DOHH2 (cell line): ENCODE measurements around the gene RASA3.
A peak's percentile ranks its signal among the peaks of the same experiment; 100 is the strongest.

ENCODE experiments used
- H3F3A ChIP-seq: fragments of 200-600 bp; sonication (generic), shearing (Covaris generic); 2 replicates; pipeline ENCODE4 v1.6.0; 2016; ENCODE audit warnings: antibody characterized with exemption, mild to moderate bottlenecking; ENCODE audit not compliant: control insufficient read depth, insufficient read depth
- H3K27ac ChIP-seq: fragments of 200-600 bp; sonication (generic); 2 replicates; pipeline ENCODE4 v1.5.1; 2014; ENCODE audit warnings: low read depth, mild to moderate bottlenecking, low read length, moderate library complexity
- H3K27me3 ChIP-seq: fragments of 200-600 bp; sonication (generic); 2 replicates; pipeline ENCODE4 v1.6.1; 2014; ENCODE audit warnings: mild to moderate bottlenecking, low read length, mixed read lengths; ENCODE audit not compliant: control insufficient read depth
- H3K36me3 ChIP-seq: fragments of 200-600 bp; sonication (generic); 2 replicates; pipeline ENCODE4 v1.6.1; 2014; ENCODE audit warnings: mild to moderate bottlenecking, low read length, moderate library complexity, mixed read lengths; ENCODE audit not compliant: control insufficient read depth
- H3K4me1 ChIP-seq: fragments of 200-600 bp; sonication (generic); 2 replicates; pipeline ENCODE4 v1.6.1; 2014; ENCODE audit warnings: mild to moderate bottlenecking, low read length, mixed read lengths; ENCODE audit not compliant: control insufficient read depth
- H3K4me2 ChIP-seq: fragments of 200-600 bp; sonication (generic); 2 replicates; pipeline ENCODE4 v1.6.0; 2014; ENCODE audit warnings: mild to moderate bottlenecking, low read length, moderate library complexity
- H3K4me3 ChIP-seq: fragments of 200-600 bp; sonication (generic); 2 replicates; pipeline ENCODE4 v1.5.1; 2014; ENCODE audit warnings: mild to moderate bottlenecking, low read length, mixed read lengths
- H3K79me2 ChIP-seq: fragments of 200-600 bp; sonication (generic); 2 replicates; pipeline ENCODE4 v1.6.1; 2014; ENCODE audit warnings: mild to moderate bottlenecking, low read length, mixed read lengths; ENCODE audit not compliant: control insufficient read depth
- H3K9me2 ChIP-seq: fragments of 200-600 bp; sonication (generic); replicated peaks from 2 replicates; pipeline ENCODE4 v1.6.1; 2014; ENCODE audit warnings: mild to moderate bottlenecking, low read length, mixed read lengths; ENCODE audit not compliant: control insufficient read depth
- H3K9me3 ChIP-seq: fragments of 200-600 bp; sonication (generic); 2 replicates; pipeline ENCODE4 v1.6.1; 2014; ENCODE audit warnings: antibody characterized with exemption, low read length, mixed read lengths; ENCODE audit not compliant: control insufficient read depth, insufficient read depth
- H4K20me1 ChIP-seq: fragments of 200-600 bp; sonication (generic); 2 replicates; pipeline ENCODE4 v1.6.0; 2014; ENCODE audit warnings: low read depth, mild to moderate bottlenecking, antibody characterized with exemption, low read length, moderate library complexity; ENCODE audit not compliant: control insufficient read depth, insufficient read depth
- EZH2phosphoT487 ChIP-seq: fragments of 200-600 bp; sonication (generic); IDR thresholded peaks from 2 replicates; pipeline ENCODE4 v1.6.1; 2017; ENCODE audit warnings: borderline replicate concordance, mild to moderate bottlenecking, antibody characterized with exemption, low read length, moderate library complexity, mixed read lengths
- TF ChIP-seq, protein P1 (sequence below): fragments of 200-600 bp; sonication (generic); IDR thresholded peaks from one replicate; pipeline ENCODE4 v1.5.1; 2014; ENCODE audit warnings: antibody characterized with exemption, mild to moderate bottlenecking, low read depth, low read length; ENCODE audit not compliant: poor library complexity, severe bottlenecking

RASA3 gene

DNA sequence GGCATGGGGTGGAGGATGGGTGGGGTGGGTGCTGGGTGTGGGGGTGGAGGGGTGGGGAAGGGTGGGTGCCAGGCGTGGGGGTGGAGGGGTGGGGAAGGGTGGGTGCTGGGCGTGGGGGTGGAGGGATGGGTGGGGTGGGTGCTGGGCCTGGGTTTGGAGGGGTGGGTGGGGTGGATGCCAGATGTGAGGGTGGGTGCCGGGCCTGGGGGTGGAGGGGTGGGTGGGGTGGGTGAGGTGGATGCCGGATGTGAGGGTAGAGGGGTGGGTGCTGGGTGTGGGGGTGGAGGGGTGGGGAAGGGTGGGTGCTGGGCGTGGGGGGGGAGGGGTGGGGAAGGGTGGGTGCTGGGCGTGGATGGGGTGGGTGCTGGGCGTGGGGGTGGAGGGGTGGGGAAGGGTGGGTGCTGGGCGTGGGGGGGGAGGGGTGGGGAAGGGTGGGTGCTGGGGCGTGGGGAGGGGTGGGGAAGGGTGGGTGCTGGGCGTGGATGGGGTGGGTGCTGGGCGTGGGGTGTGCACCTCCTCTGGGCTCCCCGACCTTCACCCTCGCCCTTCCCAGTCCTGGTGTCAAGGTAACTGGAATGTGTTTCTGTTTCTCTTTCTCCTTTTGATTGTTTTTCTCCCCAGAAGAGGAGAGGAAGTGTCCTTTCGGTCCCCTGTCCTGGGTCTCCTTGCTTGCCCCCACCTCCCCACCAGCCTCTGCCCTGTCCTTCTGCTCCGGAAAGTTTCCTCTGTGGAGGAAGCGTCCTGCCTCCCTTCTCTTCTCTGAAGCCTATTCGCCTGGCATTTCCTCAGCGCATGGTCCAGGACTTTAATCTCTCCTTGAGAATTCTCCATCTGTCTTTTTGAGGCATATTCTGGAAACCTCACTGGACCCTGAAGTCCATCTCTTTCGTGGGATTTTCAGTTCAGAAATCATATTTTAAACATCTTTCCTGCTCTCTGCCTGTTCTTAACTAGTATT is 23.8 kb upstream of the RASA3 start:
- Histone ChIP-seq H3K9me2 (no peaks in the 10 kb centered on the region), H3K79me2 (no peaks in the 10 kb centered on the region), H3K9me3 (no peaks in the 10 kb centered on the region), H3K27me3 (no peaks in the 10 kb centered on the region), H3K27ac (no peak overlapping the region), H4K20me1 (no peaks in the 10 kb centered on the region; the same call in 1 of the 2 replicates), H3K4me1 (peaks cover 31% of the 10 kb centered on the region), H3K4me2 (no peak overlapping the region), H3F3A (no peaks in the 10 kb centered on the region), H3K36me3 (no peaks in the 10 kb centered on the region), H3K4me3 (no peak overlapping the region)
- no peak for TF ChIP-seq EZH2phosphoT487
- TF ChIP-seq, protein P1, sequence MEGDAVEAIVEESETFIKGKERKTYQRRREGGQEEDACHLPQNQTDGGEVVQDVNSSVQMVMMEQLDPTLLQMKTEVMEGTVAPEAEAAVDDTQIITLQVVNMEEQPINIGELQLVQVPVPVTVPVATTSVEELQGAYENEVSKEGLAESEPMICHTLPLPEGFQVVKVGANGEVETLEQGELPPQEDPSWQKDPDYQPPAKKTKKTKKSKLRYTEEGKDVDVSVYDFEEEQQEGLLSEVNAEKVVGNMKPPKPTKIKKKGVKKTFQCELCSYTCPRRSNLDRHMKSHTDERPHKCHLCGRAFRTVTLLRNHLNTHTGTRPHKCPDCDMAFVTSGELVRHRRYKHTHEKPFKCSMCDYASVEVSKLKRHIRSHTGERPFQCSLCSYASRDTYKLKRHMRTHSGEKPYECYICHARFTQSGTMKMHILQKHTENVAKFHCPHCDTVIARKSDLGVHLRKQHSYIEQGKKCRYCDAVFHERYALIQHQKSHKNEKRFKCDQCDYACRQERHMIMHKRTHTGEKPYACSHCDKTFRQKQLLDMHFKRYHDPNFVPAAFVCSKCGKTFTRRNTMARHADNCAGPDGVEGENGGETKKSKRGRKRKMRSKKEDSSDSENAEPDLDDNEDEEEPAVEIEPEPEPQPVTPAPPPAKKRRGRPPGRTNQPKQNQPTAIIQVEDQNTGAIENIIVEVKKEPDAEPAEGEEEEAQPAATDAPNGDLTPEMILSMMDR = no peak

GRCh38 chr13:114155320-114155719 is 22.9 kb upstream of the RASA3 start:
- H3K4me2 ChIP-seq = no peak overlapping the region
- H3F3A ChIP-seq = no peaks in the 10 kb centered on the region
- no peaks in the 10 kb centered on the region; the same call in 1 of the 2 replicates for H4K20me1 ChIP-seq
- H3K4me3 ChIP-seq = no peak overlapping the region
- no peaks in the 10 kb centered on the region for H3K9me3 ChIP-seq
- H3K27ac ChIP-seq = no peak overlapping the region
- no peak for TF ChIP-seq EZH2phosphoT487
- TF ChIP-seq, protein P1 = no peak
- H3K79me2 ChIP-seq = no peaks in the 10 kb centered on the region
- no peaks in the 10 kb centered on the region for H3K27me3 ChIP-seq
- H3K4me1 ChIP-seq = peaks cover 31% of the 10 kb centered on the region
- no peaks in the 10 kb centered on the region for H3K9me2 ChIP-seq
- H3K36me3 ChIP-seq = no peaks in the 10 kb centered on the region

- TF ChIP-seq, protein P1 = no peak
- TF ChIP-seq EZH2phosphoT487 = no peak
- Histone ChIP-seq H3K9me3 (no peaks in the 10 kb centered on the region), H3K4me1 (peaks cover 22% of the 10 kb centered on the region), H3F3A (no peaks in the 10 kb centered on the region), H3K36me3 (no peaks in the 10 kb centered on the region), H3K4me3 (no peak overlapping the region), H3K27ac (no peak overlapping the region), H4K20me1 (no peaks in the 10 kb centered on the region; the same call in 1 of the 2 replicates), H3K79me2 (no peaks in the 10 kb centered on the region), H3K4me2 (peak overlapping the region; percentile 30), H3K27me3 (peaks cover 3% of the 10 kb centered on the region; the same call in 1 of the 2 replicates), H3K9me2 (no peaks in the 10 kb centered on the region)
Measured at GRCh38 chr13:114154476-114154875, 22.1 kb upstream of the RASA3 start.
